HepG2 (cell line): Measurements from ENCODE around the gene HAP1. TPM values are rescaled to one million over a fixed set of nuclear protein-coding genes. Genes with fewer than 3 reads are reported as not detected.
A peak's percentile ranks its signal among the peaks of the same experiment; 100 is the strongest.

Source experiments
- ATAC-seq: fragments of 200-7000 bp; cut with Tn5 transposase; 3 replicates; pipeline ENCODE4 v1.9.1; 2020; ENCODE audit warnings: mild to moderate bottlenecking, moderate library complexity
- BruUV-seq: library from RNA; stranded (reverse); fragments of 400-500 nt; replicated peaks from 2 replicates; lab custom pipeline; 2021; lab: Mats Ljungman, UMichigan
- CTCF ChIA-PET: fragments of 300-600 bp; formaldehyde crosslinking; extraction: SDS; loops from one replicate; lab custom pipeline; 2021; ENCODE audit warnings: low total read pairs, inconsistent platforms, low intra/inter-chr PET ratio; lab: Yijun Ruan, JAX
- POLR2A ChIA-PET: fragments of 350-600 bp; sonication (Branson Sonifier 250); formaldehyde crosslinking; loops from one replicate; lab custom pipeline; 2020; ENCODE audit warnings: antibody characterized with exemption, inconsistent platforms; lab: Yijun Ruan, JAX
- DNase-seq: peaks from one replicate; pipeline ENCODE4 v3.0.0-alpha.2; 2015; ENCODE audit warnings: low spot score
- FAIRE-seq: peaks from 3 replicates; lab custom pipeline; 2011; peaks lifted over from hg19 to GRCh38; lab: Jason Lieb, UNC
- H2AFZ ChIP-seq: one replicate; pipeline ENCODE4 v1.6.1; 2011; ENCODE audit warnings: low read length, inconsistent platforms
- H3K27ac ChIP-seq: fragments of 300-600 bp; 3 replicates; pipeline ENCODE4 v1.8.0; 2011; ENCODE audit warnings: mixed run types, mild to moderate bottlenecking, mixed read lengths, low read length, inconsistent platforms; ENCODE audit not compliant: insufficient read depth; ENCODE audit errors: extremely low read length
- H3K27me3 ChIP-seq, 2 experiments: fragments of 200-600 bp in 1 of 2; 2 replicates in 1 of 2; 3 replicates in 1 of 2; pipeline versions ENCODE4 v1.6.0 to v1.8.0; 2011; ENCODE audit warnings: low read length in 2 of 2, mild to moderate bottlenecking in 2 of 2, moderate library complexity in 2 of 2, inconsistent platforms in 1 of 2; ENCODE audit not compliant: insufficient read depth in 2 of 2, control insufficient read depth in 1 of 2
- H3K36me3 ChIP-seq, 2 experiments: fragments of 200-600 bp in 1 of 2; replicated peaks in 1 of 2; 2 replicates in 1 of 2; 3 replicates in 1 of 2; pipeline versions ENCODE4 v1.5.1 to v1.8.0; 2011; ENCODE audit warnings: low read length in 2 of 2, inconsistent platforms in 1 of 2; ENCODE audit not compliant: insufficient read depth in 2 of 2, control insufficient read depth in 1 of 2
- H3K4me1 ChIP-seq: 2 replicates; pipeline ENCODE4 v1.5.1; 2012; ENCODE audit warnings: low read length, inconsistent platforms; ENCODE audit not compliant: insufficient read depth
- H3K4me2 ChIP-seq: 2 replicates; pipeline ENCODE4 v1.6.0; 2011; ENCODE audit warnings: low read depth, low read length, inconsistent platforms
- H3K4me3 ChIP-seq, 3 experiments: fragments of 200-600 bp in 1 of 3; sonication (generic), shearing (Covaris generic) in 1 of 3; replicated peaks in 1 of 3; 2 replicates each; pipeline ENCODE4 v1.5.1; 2011 to 2016; ENCODE audit warnings: low read length in 3 of 3, inconsistent platforms in 2 of 3, low read depth in 2 of 3, mild to moderate bottlenecking in 2 of 3, control low read depth in 1 of 3, mixed read lengths in 1 of 3; ENCODE audit not compliant: insufficient read depth in 1 of 3
- H3K79me2 ChIP-seq: one replicate; pipeline ENCODE4 v1.6.1; 2011; ENCODE audit warnings: low read length, inconsistent platforms; ENCODE audit not compliant: insufficient read depth
- H3K9ac ChIP-seq: 2 replicates; pipeline ENCODE4 v1.6.0; 2011; ENCODE audit warnings: mild to moderate bottlenecking, low read depth, low read length, inconsistent platforms; ENCODE audit not compliant: insufficient read depth
- H3K9me3 ChIP-seq: 2 replicates; pipeline ENCODE4 v1.5.1; 2012; ENCODE audit warnings: mild to moderate bottlenecking, low read length
- H4K20me1 ChIP-seq: 2 replicates; pipeline ENCODE4 v1.6.0; 2011; ENCODE audit warnings: inconsistent platforms, mild to moderate bottlenecking, low read length, moderate library complexity; ENCODE audit not compliant: insufficient read depth
- AHR ChIP-seq: IDR thresholded peaks from 2 replicates; pipeline ENCODE4 v1.6.1; 2018; ENCODE audit warnings: missing genetic modification reagents, missing compliant biosample characterization
- JUN ChIP-seq: sonication (generic); formaldehyde crosslinking; IDR thresholded peaks from 2 replicates; pipeline ENCODE4 v1.4.0; 2020; ENCODE audit warnings: mild to moderate bottlenecking, missing genetic modification reagents
- KDM5A ChIP-seq: fragments of 200-600 bp; sonication (generic); IDR thresholded peaks from 2 replicates; pipeline ENCODE4 v1.7.0; 2018; ENCODE audit warnings: antibody characterized with exemption, mild to moderate bottlenecking, low read length, borderline replicate concordance
- MED1 ChIP-seq: sonication (generic); formaldehyde crosslinking; IDR thresholded peaks from 2 replicates; pipeline ENCODE4 v1.4.0; 2020; ENCODE audit warnings: missing genetic modification reagents
- NCOA5 ChIP-seq: sonication (generic); formaldehyde crosslinking; IDR thresholded peaks from 2 replicates; pipeline ENCODE4 v1.4.0; 2020; ENCODE audit warnings: missing genetic modification reagents
- PHF8 ChIP-seq: sonication (generic); formaldehyde crosslinking; IDR thresholded peaks from 2 replicates; pipeline ENCODE4 v1.5.0; 2020; ENCODE audit warnings: missing genetic modification reagents
- POGZ ChIP-seq: sonication (generic); formaldehyde crosslinking; IDR thresholded peaks from 2 replicates; pipeline ENCODE4 v1.4.0; 2020; ENCODE audit warnings: mild to moderate bottlenecking, missing genetic modification reagents
- SAP130 ChIP-seq: IDR thresholded peaks from 2 replicates; pipeline ENCODE4 v1.6.1; 2016; ENCODE audit warnings: low read depth
- THAP7 ChIP-seq: sonication (generic); formaldehyde crosslinking; IDR thresholded peaks from 2 replicates; pipeline ENCODE4 v1.8.1; 2023; ENCODE audit warnings: mild to moderate bottlenecking, missing genetic modification reagents
- U2AF2 ChIP-seq: fragments of 200-400 bp; formaldehyde crosslinking; IDR thresholded peaks from 2 replicates; pipeline ENCODE4 v1.6.1; 2017; ENCODE audit warnings: low read depth, mild to moderate bottlenecking, low read length
- ZNF253 ChIP-seq: sonication (generic); formaldehyde crosslinking; IDR thresholded peaks from 2 replicates; pipeline ENCODE4 v1.8.0; 2022; ENCODE audit warnings: mild to moderate bottlenecking, missing genetic modification reagents, borderline replicate concordance
- ZNF556 ChIP-seq: sonication (generic); formaldehyde crosslinking; IDR thresholded peaks from 2 replicates; pipeline ENCODE4 v1.4.0; 2020; ENCODE audit warnings: mild to moderate bottlenecking, missing genetic modification reagents, borderline replicate concordance
- ZNF850 ChIP-seq: sonication (generic); formaldehyde crosslinking; conservative IDR thresholded peaks from 2 replicates; pipeline ENCODE4 v1.9.0; 2021; ENCODE audit warnings: mild to moderate bottlenecking, missing genetic modification reagents
- ZZZ3 ChIP-seq: sonication (generic); formaldehyde crosslinking; IDR thresholded peaks from 2 replicates; pipeline ENCODE4 v1.4.0; 2020; ENCODE audit warnings: missing genetic modification reagents, mild to moderate bottlenecking, borderline replicate concordance
- WGBS: methylation state at CpG from one replicate; pipeline ENCODE4 v1.1.6; 2017; ENCODE audit warnings: low lambda C conversion rate; 5-methylcytosine and 5-hydroxymethylcytosine counted together
- in situ Hi-C: cut with HindIII; loops from 2 replicates; pipeline ENCODE4 v1.10.0; 2017; ENCODE audit warnings: low pct_unique_long_range_greater_than_20kb; ENCODE audit not compliant: extremely low pct_ligation_motif_present
- intact Hi-C: fragments of 100-400 bp; cut with micrococcal nuclease; formaldehyde crosslinking; loops from one replicate; pipeline ENCODE4 v1.10.0; 2022; ENCODE audit not compliant: unreplicated experiment
- polyA plus RNA-seq, 8 experiments: library from polyadenylated mRNA; depleted of rRNA in 3 of 8; stranded (reverse) in 7 of 8; unstranded in 1 of 8; fragments of >200 nt; fragmentation: Illumina TruSeq in 4 of 8; extraction: Trizol in 4 of 8; gene quantifications; 2 replicates each; pipeline versions ENCODE4 v1.2.1 to v1.2.3, GENCODE V29; 2011 to 2016; ENCODE audit warnings: low read depth in 4 of 8, missing spikeins in 1 of 8, mixed read lengths in 1 of 8; ENCODE audit not compliant: insufficient read depth in 1 of 8
- total RNA-seq, 5 experiments: library from RNA; depleted of rRNA; stranded (reverse); fragments of >200 nt; fragmentation: Illumina TruSeq; extraction: Trizol; gene quantifications; 2 replicates each; pipeline ENCODE4 v1.2.3, GENCODE V29; 2016; ENCODE audit warnings: low read depth in 1 of 5
- TF ChIP-seq, protein P1 (sequence below): sonication (generic); formaldehyde crosslinking; IDR thresholded peaks from 2 replicates; pipeline ENCODE4 v1.4.0; 2020; ENCODE audit warnings: missing genetic modification reagents, low read depth, mild to moderate bottlenecking, borderline replicate concordance
- TF ChIP-seq, protein P2 (sequence below): sonication (generic); formaldehyde crosslinking; IDR thresholded peaks from 2 replicates; pipeline ENCODE4 v1.5.1; 2020; ENCODE audit warnings: mild to moderate bottlenecking, missing genetic modification reagents, borderline replicate concordance
- TF ChIP-seq, protein P3 (sequence below): sonication (generic); formaldehyde crosslinking; IDR thresholded peaks from 2 replicates; pipeline ENCODE4 v1.4.0; 2020; ENCODE audit warnings: mild to moderate bottlenecking, missing genetic modification reagents
- TF ChIP-seq, protein P4 (sequence below): sonication (generic); formaldehyde crosslinking; IDR thresholded peaks from 2 replicates; pipeline ENCODE4; 2020; ENCODE audit warnings: missing genetic modification reagents, mild to moderate bottlenecking, borderline replicate concordance

The HAP1 gene
- total and polyA plus RNA-seq, 2 of the 13 experiments (the other 11 are each of a cell fraction or from before 2014, with no cell fraction given), result 0.07 TPM

DNA sequence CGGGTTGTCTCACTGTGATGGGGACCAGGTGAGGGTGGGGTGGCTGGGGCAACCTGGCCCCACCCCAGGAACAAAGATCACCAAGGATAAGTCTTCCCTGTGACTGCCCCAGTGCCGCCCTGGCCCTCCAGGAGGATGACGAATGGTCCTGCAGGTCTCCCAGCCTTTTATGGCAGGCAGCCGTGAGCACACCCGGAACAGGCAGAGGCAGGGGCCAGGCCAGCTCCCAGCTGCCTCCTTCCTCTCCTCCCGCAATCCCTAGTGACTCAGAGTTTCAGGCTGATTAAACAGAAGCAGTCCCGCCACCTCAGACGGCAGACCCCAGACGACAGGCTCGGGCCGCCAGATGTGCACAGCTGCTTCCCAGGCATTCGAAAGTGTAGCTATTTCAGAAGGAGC lies 38.7 kb upstream of the HAP1 start:
- peak overlapping the region; percentile 80 for H3K27ac ChIP-seq
- H3K27me3 ChIP-seq, result no peaks in the 10 kb centered on the region
- 0% methylated on average over 8 of the region's 12 CpGs for WGBS
- H2AFZ ChIP-seq, result no peak overlapping the region
- H3K36me3 ChIP-seq, result peaks cover 8 to 30% of the 10 kb centered on the region in 2 experiments; a peak in 4 of 5 replicates
- no peaks in the 10 kb centered on the region for H3K79me2 ChIP-seq
- in situ Hi-C loops, result no loop called here
- ChIA-PET POLR2A (interaction anchor here (0.8 to 3.2 kb wide), 19 partner anchors 9 to 193 kb away, joined by 3 to 62 read pairs (median 4); partner anchors contain the start of genes CNP, EIF1, FKBP10 and JUP), CTCF (interaction anchor here (1.3 kb wide), 2 partner anchors 14 to 36 kb away, joined by 3 to 4 read pairs; partner anchors contain the start of gene JUP)
- BruUV-seq, result no TSS peak
- peak overlapping the region; percentile 36 to 67 (median 38); a peak in 5 of 6 replicates for H3K4me3 ChIP-seq
- H3K9me3 ChIP-seq, result no peaks in the 10 kb centered on the region
- FAIRE-seq (no peak), ATAC-seq (peak; percentile 75), DNase-seq (peak; percentile 79)
- H4K20me1 ChIP-seq, result no peaks in the 10 kb centered on the region
- H3K9ac ChIP-seq, result peak overlapping the region; percentile 60
- H3K4me2 ChIP-seq, result peak overlapping the region; percentile 84
- H3K4me1 ChIP-seq, result peaks cover 55% of the 10 kb centered on the region
- intact Hi-C loops, result loop anchor here (1.0 kb wide), 1 partner anchor 13 kb away; the partner anchor contains the start of gene JUP
- TF ChIP-seq ZZZ3 (CRISPR knock-in tag), result 0 out of 2 replicates have a peak, but pooled peaks have one; percentile 15
- TF ChIP-seq AHR, result no peak
- no peak for TF ChIP-seq NCOA5 (CRISPR knock-in tag)
- peak; percentile 36; the same call in 1 of the 2 replicates for TF ChIP-seq SAP130 (CRISPR knock-in tag)
- TF ChIP-seq, protein P1, sequence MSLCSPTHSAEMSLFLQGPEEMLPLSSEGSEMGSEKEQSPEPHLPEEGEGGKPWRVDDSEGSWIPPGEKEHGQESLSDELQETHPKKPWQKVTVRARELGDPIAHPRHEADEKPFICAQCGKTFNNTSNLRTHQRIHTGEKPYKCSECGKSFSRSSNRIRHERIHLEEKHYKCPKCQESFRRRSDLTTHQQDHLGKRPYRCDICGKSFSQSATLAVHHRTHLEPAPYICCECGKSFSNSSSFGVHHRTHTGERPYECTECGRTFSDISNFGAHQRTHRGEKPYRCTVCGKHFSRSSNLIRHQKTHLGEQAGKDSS (CRISPR knock-in tag), result peak; percentile 20; the same call in 1 of the 2 replicates
- no peak; the same call in none of the 2 replicates for TF ChIP-seq POGZ (CRISPR knock-in tag)
- TF ChIP-seq, protein P2, sequence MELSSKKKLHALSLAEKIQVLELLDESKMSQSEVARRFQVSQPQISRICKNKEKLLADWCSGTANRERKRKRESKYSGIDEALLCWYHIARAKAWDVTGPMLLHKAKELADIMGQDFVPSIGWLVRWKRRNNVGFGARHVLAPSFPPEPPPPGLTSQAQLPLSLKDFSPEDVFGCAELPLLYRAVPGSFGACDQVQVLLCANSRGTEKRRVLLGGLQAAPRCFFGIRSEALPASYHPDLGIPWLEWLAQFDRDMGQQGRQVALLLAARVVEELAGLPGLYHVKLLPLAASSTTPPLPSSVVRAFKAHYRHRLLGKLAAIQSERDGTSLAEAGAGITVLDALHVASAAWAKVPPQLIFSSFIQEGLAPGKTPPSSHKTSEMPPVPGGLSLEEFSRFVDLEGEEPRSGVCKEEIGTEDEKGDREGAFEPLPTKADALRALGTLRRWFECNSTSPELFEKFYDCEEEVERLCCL (CRISPR knock-in tag), result no peak
- TF ChIP-seq U2AF2, result no peak
- TF ChIP-seq, protein P3, sequence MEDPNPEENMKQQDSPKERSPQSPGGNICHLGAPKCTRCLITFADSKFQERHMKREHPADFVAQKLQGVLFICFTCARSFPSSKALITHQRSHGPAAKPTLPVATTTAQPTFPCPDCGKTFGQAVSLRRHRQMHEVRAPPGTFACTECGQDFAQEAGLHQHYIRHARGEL (CRISPR knock-in tag), result no peak
- TF ChIP-seq PHF8 (CRISPR knock-in tag), result peak; percentile 31; the same call in 1 of the 2 replicates
- peak; percentile 83; the same call in 1 of the 2 replicates for TF ChIP-seq ZNF556 (CRISPR knock-in tag)
- no peak for TF ChIP-seq MED1 (CRISPR knock-in tag)
- 0 out of 2 replicates have a peak, but pooled peaks have one; percentile 54 for TF ChIP-seq JUN (CRISPR knock-in tag)
- TF ChIP-seq ZNF253 (CRISPR knock-in tag), result peak; percentile 46; the same call in 1 of the 2 replicates
- TF ChIP-seq, protein P4, sequence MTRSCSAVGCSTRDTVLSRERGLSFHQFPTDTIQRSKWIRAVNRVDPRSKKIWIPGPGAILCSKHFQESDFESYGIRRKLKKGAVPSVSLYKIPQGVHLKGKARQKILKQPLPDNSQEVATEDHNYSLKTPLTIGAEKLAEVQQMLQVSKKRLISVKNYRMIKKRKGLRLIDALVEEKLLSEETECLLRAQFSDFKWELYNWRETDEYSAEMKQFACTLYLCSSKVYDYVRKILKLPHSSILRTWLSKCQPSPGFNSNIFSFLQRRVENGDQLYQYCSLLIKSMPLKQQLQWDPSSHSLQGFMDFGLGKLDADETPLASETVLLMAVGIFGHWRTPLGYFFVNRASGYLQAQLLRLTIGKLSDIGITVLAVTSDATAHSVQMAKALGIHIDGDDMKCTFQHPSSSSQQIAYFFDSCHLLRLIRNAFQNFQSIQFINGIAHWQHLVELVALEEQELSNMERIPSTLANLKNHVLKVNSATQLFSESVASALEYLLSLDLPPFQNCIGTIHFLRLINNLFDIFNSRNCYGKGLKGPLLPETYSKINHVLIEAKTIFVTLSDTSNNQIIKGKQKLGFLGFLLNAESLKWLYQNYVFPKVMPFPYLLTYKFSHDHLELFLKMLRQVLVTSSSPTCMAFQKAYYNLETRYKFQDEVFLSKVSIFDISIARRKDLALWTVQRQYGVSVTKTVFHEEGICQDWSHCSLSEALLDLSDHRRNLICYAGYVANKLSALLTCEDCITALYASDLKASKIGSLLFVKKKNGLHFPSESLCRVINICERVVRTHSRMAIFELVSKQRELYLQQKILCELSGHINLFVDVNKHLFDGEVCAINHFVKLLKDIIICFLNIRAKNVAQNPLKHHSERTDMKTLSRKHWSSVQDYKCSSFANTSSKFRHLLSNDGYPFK (CRISPR knock-in tag), result peak; percentile 49; the same call in 1 of the 2 replicates
- 0 out of 2 replicates have a peak, but pooled peaks have one; percentile 33 for TF ChIP-seq THAP7 (CRISPR knock-in tag)
- TF ChIP-seq ZNF850, result no peak
- TF ChIP-seq KDM5A, result 0 out of 2 replicates have a peak, but pooled peaks have one; percentile 40
